Right lobe of liver (tissue), 6 donors: Measurements from ENCODE around the gene AUH. TPM values are rescaled to one million over a fixed set of nuclear protein-coding genes. Genes with fewer than 3 reads are reported as not detected.
"Not testable (repeated sequence)": the region's sequence is repeated elsewhere in the genome, so short reads cannot be mapped to it uniquely, and the experiment has no call there.

ENCODE experiments used
- ATAC-seq, 4 donors: fragments of 200-7000 bp; cut with Tn5 transposase; one replicate each; pipeline ENCODE4 v1.9.1; 2020; ENCODE audit warnings: mild to moderate bottlenecking in 4 of 4, moderate library complexity in 4 of 4
- DNase-seq, 3 donors: peaks; one replicate each; pipeline ENCODE4 v3.0.0-alpha.2; 2020
- H3K27ac ChIP-seq, 3 donors: fragments of 200-600 bp; one replicate each; pipeline ENCODE4 v1.8.0; 2022
- H3K27me3 ChIP-seq, 2 donors: fragments of 200-600 bp; one replicate each; pipeline ENCODE4 v1.8.0; 2022
- H3K36me3 ChIP-seq, 4 donors: fragments of 200-600 bp; sonication (generic) in 1 of 4; one replicate each; pipeline versions ENCODE4 v1.5.1 to v1.8.0; 2017 to 2022; ENCODE audit warnings: control low read depth in 1 of 4
- H3K4me1 ChIP-seq, 4 donors: fragments of 200-600 bp; sonication (generic) in 1 of 4; one replicate each; pipeline versions ENCODE4 v1.5.1 to v1.8.0; 2017 to 2022; ENCODE audit warnings: control low read depth in 1 of 4
- H3K4me3 ChIP-seq, 3 donors: fragments of 200-600 bp; one replicate each; pipeline ENCODE4 v1.8.0; 2022
- H3K9me3 ChIP-seq, 4 donors: fragments of 200-600 bp; sonication (generic) in 1 of 4; one replicate each; pipeline versions ENCODE4 v1.5.1 to v1.8.0; 2017 to 2022; ENCODE audit warnings: control low read depth in 1 of 4
- CTCF ChIP-seq, 4 donors: fragments of 200-600 bp in 3 of 4; fragments of 450-650 bp in 1 of 4; IDR thresholded peaks; one replicate each; pipeline versions ENCODE4 v1.5.1 to v1.8.0; 2016 to 2022; ENCODE audit warnings: antibody characterized with exemption in 4 of 4, mild to moderate bottlenecking in 2 of 4
- POLR2A ChIP-seq: fragments of 450-650 bp; IDR thresholded peaks from one replicate; pipeline ENCODE4 v1.6.1; 2017; ENCODE audit warnings: antibody characterized with exemption, mild to moderate bottlenecking
- WGBS: methylation state at CpG from one replicate; pipeline ENCODE4 v1.1.6; 2018; ENCODE audit warnings: low coverage, low lambda C conversion rate; ENCODE audit not compliant: insufficient coverage; ENCODE audit errors: missing lambda C conversion rate; 5-methylcytosine and 5-hydroxymethylcytosine counted together
- intact Hi-C, 2 donors: fragments of 100-400 bp; cut with DNase I; formaldehyde crosslinking; loops; one replicate each; pipeline versions ENCODE4 v1.11.2 to v1.14.1; 2022
- total RNA-seq, 6 experiments: library from RNA; depleted of rRNA in 2 of 6; stranded (reverse); fragments of >200 nt in 2 of 6; fragmentation: NEBNext Ultra II Directional in 3 of 6; extraction: Animal tissue kit (Norgen Biotek cat#: 25700) in 3 of 6; gene quantifications; one replicate each; pipeline versions ENCODE4 v1.1.0 to v1.2.4, GENCODE V29; 2016 to 2023
- donor health status: DM: no; HTN: yes; CAD: no.
- donor health status: DM: no; HTN: no; CAD: no.
- donor health status: DM: no; HTN: no; CAD: no.
- donor health status: DM: no; HTN: yes; CAD: no.
- donor health status: DM: no; HTN: yes; CAD: no.

The AUH gene
- total RNA-seq, 6 experiments from 2014 or later, result 12.0 to 22.4 (median 18.4) TPM

GRCh38 chr9:91391412-91391811 is 29.7 kb upstream of the AUH start:
- DNase-seq (no peak), ATAC-seq (no peak)
- H3K36me3 ChIP-seq, result no peaks in the 10 kb centered on the region
- TF ChIP-seq CTCF (IDR thresholded peaks at IDR 0.05), result no peak
- no peak for TF ChIP-seq POLR2A
- intact Hi-C loops, result no loop called here
- H3K27me3 ChIP-seq, result no peaks in the 10 kb centered on the region
- H3K4me1 ChIP-seq, result peaks cover 0 to 14% (median 0%) of the 10 kb centered on the region in 4 donors
- no peaks in the 10 kb centered on the region for H3K9me3 ChIP-seq
- H3K27ac ChIP-seq, result no peak overlapping the region
- 82% methylated on average over 5 of the region's 5 CpGs for WGBS
- H3K4me3 ChIP-seq, result no peak overlapping the region

GRCh38 chr9:91389686-91390085 is 28.0 kb upstream of the AUH start:
- H3K4me3 ChIP-seq, ATAC-seq, H3K27ac ChIP-seq, DNase-seq, H3K9me3 ChIP-seq, intact Hi-C loops, H3K4me1 ChIP-seq, H3K36me3 ChIP-seq, H3K27me3 ChIP-seq: not testable (repeated sequence)
- 100% methylated on average over 3 of the region's 4 CpGs for WGBS

GRCh38 chr9:91386765-91387164 is 25.0 kb upstream of the AUH start:
- no peaks in the 10 kb centered on the region for H3K9me3 ChIP-seq
- intact Hi-C loops, result no loop called here
- no peaks in the 10 kb centered on the region for H3K36me3 ChIP-seq
- DNase-seq, result no peak
- no peak for TF ChIP-seq POLR2A
- no peaks in the 10 kb centered on the region for H3K4me1 ChIP-seq
- no peak for ATAC-seq
- no peaks in the 10 kb centered on the region for H3K27me3 ChIP-seq
- no peak overlapping the region for H3K27ac ChIP-seq
- no peak overlapping the region for H3K4me3 ChIP-seq

- DNase-seq, result no peak
- Histone ChIP-seq H3K4me1 (no peaks in the 10 kb centered on the region), H3K4me3 (no peak overlapping the region), H3K27me3 (no peaks in the 10 kb centered on the region), H3K36me3 (no peaks in the 10 kb centered on the region), H3K27ac (no peak overlapping the region), H3K9me3 (no peaks in the 10 kb centered on the region)
- intact Hi-C loops, result no loop called here
- 60% methylated on average over 1 of the region's 1 CpG for WGBS
- no peak for ATAC-seq
- no peak for TF ChIP-seq POLR2A
These were observed 23.2 kb upstream of the AUH start for GRCh38 chr9:91384954-91385353.

- H3K27me3 ChIP-seq, result no peaks in the 10 kb centered on the region
- peaks cover 0 to 3% (median 0%) of the 10 kb centered on the region in 4 donors for H3K4me1 ChIP-seq
- no peak overlapping the region for H3K4me3 ChIP-seq
- intact Hi-C loops, result no loop called here
- no peak overlapping the region for H3K27ac ChIP-seq
- TF ChIP-seq CTCF (IDR thresholded peaks at IDR 0.05) (no peak), POLR2A (no peak)
- H3K36me3 ChIP-seq, result no peaks in the 10 kb centered on the region
- no peak for ATAC-seq
- DNase-seq, result no peak
- no peaks in the 10 kb centered on the region for H3K9me3 ChIP-seq
These were observed 21.9 kb upstream of the AUH start for GRCh38 chr9:91383577-91383976.

- no peaks in the 10 kb centered on the region for H3K27me3 ChIP-seq
- WGBS, result 91% methylated on average over 4 of the region's 4 CpGs
- TF ChIP-seq POLR2A (no peak), CTCF (IDR thresholded peaks at IDR 0.05) (no peak)
- ATAC-seq (no peak), DNase-seq (no peak)
- intact Hi-C loops, result no loop called here
- H3K36me3 ChIP-seq, result no peaks in the 10 kb centered on the region
- H3K27ac ChIP-seq, result no peak overlapping the region
- H3K4me3 ChIP-seq, result no peak overlapping the region
- H3K9me3 ChIP-seq, result no peaks in the 10 kb centered on the region
- peaks cover 0 to 5% (median 0%) of the 10 kb centered on the region in 4 donors for H3K4me1 ChIP-seq
These were observed 20.6 kb upstream of the AUH start for GRCh38 chr9:91382298-91382697.
